K562 (cell line): ENCODE data around the gene CTXN1. TPM values are rescaled to one million over a fixed set of nuclear protein-coding genes. Genes with fewer than 3 reads are reported as not detected.

ENCODE experiments used
- ATAC-seq: fragments of 200-7000 bp; cut with Tn5 transposase; 3 replicates; pipeline ENCODE4 v1.9.1; 2020; ENCODE audit warnings: moderate library complexity
- BruUV-seq: library from RNA; stranded (reverse); fragments of 400-500 nt; replicated peaks from 2 replicates; lab custom pipeline; 2021; lab: Mats Ljungman, UMichigan
- CTCF ChIA-PET: fragments of 300-600 bp; formaldehyde crosslinking; extraction: SDS; loops from one replicate; lab custom pipeline; 2021; ENCODE audit warnings: low intra/inter-chr PET ratio; lab: Yijun Ruan, JAX
- POLR2A ChIA-PET: fragments of 300-600, 350-650 bp; sonication (Branson Sonifier 250); formaldehyde crosslinking; extraction: SDS; loops from one replicate; lab custom pipeline; 2021; ENCODE audit warnings: antibody characterized with exemption, inconsistent platforms; lab: Yijun Ruan, JAX
- DNase-seq, 4 experiments: peaks; one replicate each; pipeline versions ENCODE4 v3.0.0 to v3.0.0-alpha.2; 2011 to 2018; ENCODE audit warnings: low spot score in 3 of 4, mixed read lengths in 3 of 4; ENCODE audit errors: extremely low read depth in 1 of 4
- FAIRE-seq: peaks from 2 replicates; lab custom pipeline; 2011; peaks lifted over from hg19 to GRCh38; lab: Jason Lieb, UNC
- H2AFZ ChIP-seq: 2 replicates; pipeline ENCODE4 v1.6.0; 2011; ENCODE audit warnings: low read depth, low read length, control low read depth, inconsistent platforms
- H3K27ac ChIP-seq: fragments of 200-600 bp; 3 replicates; pipeline ENCODE4 v1.8.0; 2011; ENCODE audit warnings: low read depth, mild to moderate bottlenecking, control low read depth, inconsistent platforms, low read length, moderate library complexity, mixed read lengths; ENCODE audit errors: extremely low read depth
- H3K27me3 ChIP-seq, 2 experiments: fragments of 300-600 bp in 1 of 2; 2 replicates in 1 of 2; 3 replicates in 1 of 2; pipeline versions ENCODE4 v1.6.0 to v1.8.0; 2011; ENCODE audit warnings: inconsistent platforms in 2 of 2, low read length in 2 of 2, mild to moderate bottlenecking in 1 of 2, mixed read lengths in 1 of 2, moderate library complexity in 1 of 2; ENCODE audit not compliant: control insufficient read depth in 2 of 2, insufficient read depth in 2 of 2
- H3K36me3 ChIP-seq: fragments of 300-600 bp; 3 replicates; pipeline ENCODE4 v1.8.0; 2011; ENCODE audit warnings: mild to moderate bottlenecking, low read length, inconsistent platforms; ENCODE audit not compliant: control insufficient read depth, insufficient read depth
- H3K4me1 ChIP-seq, 2 experiments: fragments of 200-600 bp in 1 of 2; replicated peaks in 1 of 2; 2 replicates in 1 of 2; 3 replicates in 1 of 2; pipeline versions ENCODE4 v1.5.1 to v1.8.0; 2011; ENCODE audit warnings: inconsistent platforms in 2 of 2, low read length in 2 of 2, mild to moderate bottlenecking in 1 of 2, mixed read lengths in 1 of 2, moderate library complexity in 1 of 2; ENCODE audit not compliant: control insufficient read depth in 2 of 2, insufficient read depth in 2 of 2
- H3K4me2 ChIP-seq: 2 replicates; pipeline ENCODE4 v1.6.1; 2011; ENCODE audit warnings: low read length, control low read depth, inconsistent platforms, mixed read lengths; ENCODE audit not compliant: insufficient read depth
- H3K4me3 ChIP-seq: fragments of 200-600 bp; sonication (generic), shearing (Covaris generic); 2 replicates; pipeline ENCODE4 v1.5.1; 2016; ENCODE audit warnings: control low read depth, inconsistent platforms
- H3K79me2 ChIP-seq: fragments of 200-600 bp; 3 replicates; pipeline ENCODE4 v1.8.0; 2011; ENCODE audit warnings: low read length, inconsistent platforms; ENCODE audit not compliant: control insufficient read depth, insufficient read depth
- H3K9ac ChIP-seq, 2 experiments: 2 replicates each; pipeline versions ENCODE4 v1.6.0 to v1.6.1; 2011; ENCODE audit warnings: low read depth in 2 of 2, low read length in 2 of 2, control low read depth in 1 of 2, inconsistent platforms in 1 of 2, mild to moderate bottlenecking in 1 of 2, mixed read lengths in 1 of 2; ENCODE audit not compliant: insufficient read depth in 1 of 2
- H3K9me1 ChIP-seq: one replicate; pipeline ENCODE4 v1.6.0; 2011; ENCODE audit warnings: inconsistent platforms, mild to moderate bottlenecking, low read length, moderate library complexity; ENCODE audit not compliant: control insufficient read depth, insufficient read depth
- H3K9me3 ChIP-seq: replicated peaks from 2 replicates; pipeline ENCODE4 v1.5.1; 2011; ENCODE audit warnings: low read depth, low read length, inconsistent platforms; ENCODE audit not compliant: control insufficient read depth, insufficient read depth
- H4K20me1 ChIP-seq: replicated peaks from 2 replicates; pipeline ENCODE4 v1.6.1; 2011; ENCODE audit warnings: low read length, inconsistent platforms, mixed read lengths; ENCODE audit not compliant: control insufficient read depth, insufficient read depth
- CC2D1A ChIP-seq: fragments of 450-650 bp; IDR thresholded peaks from 2 replicates; pipeline ENCODE4 v1.6.1; 2017; ENCODE audit warnings: mild to moderate bottlenecking
- CHD1 ChIP-seq: fragments of 200-600 bp; sonication (generic); IDR thresholded peaks from one replicate; pipeline ENCODE4 v1.6.1; 2012; ENCODE audit warnings: mild to moderate bottlenecking, moderate library complexity, low read length, inconsistent platforms
- ELF2 ChIP-seq: fragments of 250-450 bp; sonication (Bioruptor Pico); IDR thresholded peaks from 2 replicates; pipeline ENCODE4 v1.5.0; 2021; ENCODE audit warnings: mild to moderate bottlenecking
- GABPB2 ChIP-seq: fragments of 250-450 bp; sonication (Bioruptor Pico); conservative IDR thresholded peaks from 2 replicates; pipeline ENCODE4 v1.5.1; 2021; ENCODE audit warnings: mild to moderate bottlenecking
- NFE2 ChIP-seq: IDR thresholded peaks from 2 replicates; pipeline ENCODE4 v1.6.1; 2014; ENCODE audit warnings: antibody characterized with exemption, low read depth
- POLR2AphosphoS2 ChIP-seq: IDR thresholded peaks from 2 replicates; pipeline ENCODE4 v1.6.1; 2012; ENCODE audit warnings: low read length, improper control_type of control experiment
- SP2 ChIP-seq: IDR thresholded peaks from 2 replicates; pipeline ENCODE4 v1.6.1; 2011; ENCODE audit warnings: mild to moderate bottlenecking, low read depth, low read length, moderate library complexity; ENCODE audit not compliant: poor library complexity, severe bottlenecking; ENCODE audit errors: extremely low read depth
- STAG1 ChIP-seq: sonication (generic); formaldehyde crosslinking; IDR thresholded peaks from 2 replicates; pipeline ENCODE4 v1.5.0; 2020; ENCODE audit warnings: missing genetic modification reagents, borderline replicate concordance
- TRIM28 ChIP-seq: fragments of 450-650 bp; IDR thresholded peaks from 2 replicates; pipeline ENCODE4 v1.6.1; 2017
- UBTF ChIP-seq, 2 experiments: IDR thresholded peaks; 2 replicates each; pipeline ENCODE4 v1.6.1; 2012; ENCODE audit warnings: improper control_type of control experiment in 2 of 2, low read depth in 2 of 2, low read length in 2 of 2, borderline replicate concordance in 1 of 2
- ZSCAN29 ChIP-seq: fragments of 450-650 bp; IDR thresholded peaks from 2 replicates; pipeline ENCODE4 v1.6.1; 2017
- WGBS: fragments of 100-300 bp; shearing (Covaris generic); methylation state at CpG from one replicate; pipeline ENCODE4 v1.1.6; 2016; ENCODE audit warnings: low coverage, mixed read lengths; ENCODE audit not compliant: insufficient coverage; ENCODE audit errors: missing lambda C conversion rate; 5-methylcytosine and 5-hydroxymethylcytosine counted together
- in situ Hi-C: fragments of 300-500 bp; cut with MboI; formaldehyde crosslinking; loops from 4 replicates; pipeline ENCODE4 v1.15.0; 2018; ENCODE audit warnings: inconsistent platforms, mixed read lengths
- intact Hi-C: fragments of 100-400 bp; cut with micrococcal nuclease; formaldehyde crosslinking; loops from 2 replicates; pipeline ENCODE4 v1.14.2; 2022
- polyA plus RNA-seq, 8 experiments: library from polyadenylated mRNA; depleted of rRNA in 4 of 8; stranded (reverse) in 5 of 8; unstranded in 3 of 8; fragments of >200 nt; fragmentation: Nextera tagmentation in 2 of 8; fragmentation: Illumina TruSeq in 1 of 8; extraction: Ambion mirVana in 2 of 8; extraction: Trizol in 1 of 8; gene quantifications; 2 replicates each; pipeline versions ENCODE4 v1.2.1 to v1.2.3, GENCODE V29; 2011 to 2014; ENCODE audit warnings: inconsistent platforms in 1 of 8, missing spikeins in 1 of 8
- total RNA-seq, 7 experiments: library from RNA; depleted of rRNA in 6 of 7; stranded (reverse); fragments of >200 nt in 6 of 7; fragmentation: Illumina TruSeq in 2 of 7; extraction: Trizol in 2 of 7; gene quantifications; 2 replicates each; pipeline versions ENCODE4 v1.2.1 to v1.2.3, GENCODE V29; 2011 to 2021; ENCODE audit warnings: low replicate concordance in 1 of 7

Gene CTXN1
- total and polyA plus RNA-seq, 9 of the 15 experiments (the other 6 are each of a cell fraction or from before 2014, with no cell fraction given), result 0.15 to 37.4 (median 1.8) TPM; not detected in 2

GRCh38 chr19:7910321-7911161 is 15.4 kb downstream of the CTXN1 start (continued):
- no peak for TF ChIP-seq UBTF (IDR thresholded peaks at IDR 0.05; ENCODE audit: borderline replicate concordance in 1 of 2, low read depth in 2 of 2, low read length in 2 of 2)
- no peak for TF ChIP-seq POLR2AphosphoS2
- no peak for TF ChIP-seq TRIM28

- CTCF ChIA-PET, result no interaction called here
- Histone ChIP-seq H4K20me1 (no peaks in the 10 kb centered on the region), H3K9ac (peak overlapping the region in 1 of 2 experiments; percentile 2; a peak in 1 of 4 replicates), H3K4me1 (peaks cover 7 to 92% of the 10 kb centered on the region in 2 experiments; a peak in 4 of 5 replicates), H3K36me3 (peaks cover 61% of the 10 kb centered on the region; the same call in 2 of the 3 replicates), H3K79me2 (peaks cover 38% of the 10 kb centered on the region), H3K27ac (no peak overlapping the region), H2AFZ (no peak overlapping the region), H3K4me3 (no peak overlapping the region), H3K27me3 (no peaks in the 10 kb centered on the region), H3K4me2 (no peak overlapping the region), H3K9me1 (peaks cover 6% of the 10 kb centered on the region), H3K9me3 (no peaks in the 10 kb centered on the region)
- ATAC-seq (no peak), DNase-seq (no peak), FAIRE-seq (no peak)
- 97% methylated on average over 5 of the region's 21 CpGs for WGBS
- in situ Hi-C loops (no loop called here), intact Hi-C loops (no loop called here)
- no TSS peak for BruUV-seq
- POLR2A ChIA-PET, result interaction anchor here (0.6 kb wide), 1 partner anchor 40 kb away, joined by 3 read pairs; no protein-coding TSS in a partner anchor
- no peak for TF ChIP-seq GABPB2 (CRISPR knock-in tag)
- TF ChIP-seq NFE2, result no peak
- TF ChIP-seq ELF2 (CRISPR knock-in tag), result no peak
- no peak for TF ChIP-seq ZSCAN29
- TF ChIP-seq STAG1 (CRISPR knock-in tag), result no peak
- TF ChIP-seq CHD1, result no peak
- no peak for TF ChIP-seq CC2D1A
- TF ChIP-seq SP2, result no peak
Measured at GRCh38 chr19:7909471-7910067, 16.4 kb downstream of the CTXN1 start.
